Omental fat pad (tissue), 4 donors: ENCODE data around the gene ME3. TPM values are rescaled to one million over a fixed set of nuclear protein-coding genes. Genes with fewer than 3 reads are reported as not detected.

ENCODE experiments used
- ATAC-seq: fragments of 150-250 bp; one replicate; pipeline ENCODE4 v1.9.1; 2016; ENCODE audit warnings: mild to moderate bottlenecking, moderate library complexity; ENCODE audit not compliant: low FRiP score
- DNase-seq: peaks from one replicate; pipeline ENCODE4 v3.0.0-alpha.2; 2019; ENCODE audit warnings: low spot score
- total RNA-seq, 4 donors: library from RNA; depleted of rRNA; stranded (reverse); fragments of >200 nt; gene quantifications; one replicate each; pipeline ENCODE4 v1.1.0, GENCODE V29; 2016
- TF ChIP-seq, protein P1 (sequence below), 3 donors: fragments of 450-650 bp; IDR thresholded peaks; one replicate each; pipeline ENCODE4 v1.5.1; 2016 to 2017; ENCODE audit warnings: antibody characterized with exemption in 3 of 3, mild to moderate bottlenecking in 3 of 3, moderate library complexity in 2 of 3

The ME3 gene
- total RNA-seq, 4 donors from 2014 or later, result 28.4 to 93.0 (median 80.1) TPM

DNA sequence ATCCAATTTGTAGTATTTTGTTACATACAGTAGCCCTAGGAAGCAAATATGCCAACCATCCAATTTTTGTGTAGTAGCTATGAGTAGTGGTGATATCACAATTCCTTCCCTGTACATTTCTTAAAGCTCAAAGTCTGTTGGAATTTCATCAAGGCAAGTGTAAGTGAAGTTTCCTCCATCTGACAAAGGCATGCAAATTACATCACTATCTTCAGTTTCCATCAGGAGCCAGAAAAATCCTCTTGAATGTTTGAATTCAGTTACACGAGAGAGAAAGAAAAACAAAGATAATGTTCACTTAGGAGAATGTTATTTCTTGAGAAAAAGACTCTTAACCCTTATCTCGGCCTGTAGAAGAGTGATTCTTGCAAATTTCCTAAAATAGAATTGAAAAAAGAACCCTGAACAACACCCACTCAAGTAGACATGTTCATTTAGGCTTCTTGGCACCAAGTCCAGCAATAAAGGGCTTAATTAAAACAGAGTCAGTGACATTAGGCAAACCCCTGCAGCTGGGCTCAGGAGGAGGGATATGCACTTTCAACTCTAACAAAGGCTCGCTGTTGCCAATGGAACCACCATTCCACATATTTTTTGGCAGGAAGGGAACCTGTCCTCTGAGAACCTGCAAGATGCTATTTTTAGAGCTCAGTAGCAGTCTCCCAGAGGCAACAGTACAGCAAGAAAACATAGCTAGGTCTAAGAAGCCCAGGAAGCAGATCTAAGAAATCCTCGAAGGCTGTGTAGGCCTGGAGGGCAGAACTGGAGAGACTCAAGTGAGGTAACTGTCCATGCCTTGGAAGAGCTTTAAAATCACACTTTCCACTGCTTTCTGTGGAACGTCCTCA lies 153.1 kb downstream of the ME3 start:
- no peak for ATAC-seq
- no peak for DNase-seq

DNA sequence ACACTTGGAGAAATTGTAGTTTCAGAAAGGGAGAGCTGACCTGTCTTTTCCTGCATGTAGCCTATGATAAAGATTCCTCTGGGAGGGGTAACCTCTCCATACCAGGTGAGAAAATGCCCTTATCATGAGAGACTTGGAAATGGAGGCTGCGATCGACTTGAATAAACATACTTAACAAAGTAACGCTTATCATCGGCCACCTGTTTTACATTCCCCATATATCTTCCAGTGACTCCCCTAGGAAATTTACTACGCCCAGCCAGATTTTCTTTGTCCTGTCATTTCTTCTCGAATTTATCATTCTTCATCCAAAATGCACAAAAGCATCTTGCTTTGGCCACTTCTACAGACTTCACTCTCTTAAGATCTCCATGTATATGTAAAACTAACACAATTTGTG lies 154.2 kb downstream of the ME3 start:
- ATAC-seq (no peak), DNase-seq (no peak)
- TF ChIP-seq, protein P1, sequence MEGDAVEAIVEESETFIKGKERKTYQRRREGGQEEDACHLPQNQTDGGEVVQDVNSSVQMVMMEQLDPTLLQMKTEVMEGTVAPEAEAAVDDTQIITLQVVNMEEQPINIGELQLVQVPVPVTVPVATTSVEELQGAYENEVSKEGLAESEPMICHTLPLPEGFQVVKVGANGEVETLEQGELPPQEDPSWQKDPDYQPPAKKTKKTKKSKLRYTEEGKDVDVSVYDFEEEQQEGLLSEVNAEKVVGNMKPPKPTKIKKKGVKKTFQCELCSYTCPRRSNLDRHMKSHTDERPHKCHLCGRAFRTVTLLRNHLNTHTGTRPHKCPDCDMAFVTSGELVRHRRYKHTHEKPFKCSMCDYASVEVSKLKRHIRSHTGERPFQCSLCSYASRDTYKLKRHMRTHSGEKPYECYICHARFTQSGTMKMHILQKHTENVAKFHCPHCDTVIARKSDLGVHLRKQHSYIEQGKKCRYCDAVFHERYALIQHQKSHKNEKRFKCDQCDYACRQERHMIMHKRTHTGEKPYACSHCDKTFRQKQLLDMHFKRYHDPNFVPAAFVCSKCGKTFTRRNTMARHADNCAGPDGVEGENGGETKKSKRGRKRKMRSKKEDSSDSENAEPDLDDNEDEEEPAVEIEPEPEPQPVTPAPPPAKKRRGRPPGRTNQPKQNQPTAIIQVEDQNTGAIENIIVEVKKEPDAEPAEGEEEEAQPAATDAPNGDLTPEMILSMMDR (IDR thresholded peaks at IDR 0.05), result no peak

More for the DNA sequence above, 153.1 kb downstream of the ME3 start:
- TF ChIP-seq, protein P1 (IDR thresholded peaks at IDR 0.05), result no peak

DNA sequence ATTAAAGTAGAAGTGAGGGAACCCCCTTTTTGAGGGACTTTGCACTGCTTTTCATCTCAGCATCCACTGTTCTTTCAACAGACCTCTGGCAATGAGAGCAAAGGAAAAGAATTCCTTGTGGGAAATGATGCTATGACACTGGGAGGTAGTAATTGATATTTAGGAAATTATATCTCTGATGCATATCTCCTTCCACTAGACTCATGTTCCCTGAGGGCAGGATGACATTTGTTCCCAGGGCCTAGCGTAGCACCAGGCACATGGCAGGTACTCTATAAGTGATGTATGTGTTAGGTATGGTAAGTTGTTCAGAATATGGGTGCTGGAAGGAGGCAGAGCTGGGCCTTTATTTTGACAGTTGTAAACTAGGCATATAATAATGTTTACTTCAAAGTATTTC lies 154.9 kb downstream of the ME3 start:
- ATAC-seq, result no peak
- TF ChIP-seq, protein P1 (IDR thresholded peaks at IDR 0.05), result no peak
- no peak for DNase-seq

DNA sequence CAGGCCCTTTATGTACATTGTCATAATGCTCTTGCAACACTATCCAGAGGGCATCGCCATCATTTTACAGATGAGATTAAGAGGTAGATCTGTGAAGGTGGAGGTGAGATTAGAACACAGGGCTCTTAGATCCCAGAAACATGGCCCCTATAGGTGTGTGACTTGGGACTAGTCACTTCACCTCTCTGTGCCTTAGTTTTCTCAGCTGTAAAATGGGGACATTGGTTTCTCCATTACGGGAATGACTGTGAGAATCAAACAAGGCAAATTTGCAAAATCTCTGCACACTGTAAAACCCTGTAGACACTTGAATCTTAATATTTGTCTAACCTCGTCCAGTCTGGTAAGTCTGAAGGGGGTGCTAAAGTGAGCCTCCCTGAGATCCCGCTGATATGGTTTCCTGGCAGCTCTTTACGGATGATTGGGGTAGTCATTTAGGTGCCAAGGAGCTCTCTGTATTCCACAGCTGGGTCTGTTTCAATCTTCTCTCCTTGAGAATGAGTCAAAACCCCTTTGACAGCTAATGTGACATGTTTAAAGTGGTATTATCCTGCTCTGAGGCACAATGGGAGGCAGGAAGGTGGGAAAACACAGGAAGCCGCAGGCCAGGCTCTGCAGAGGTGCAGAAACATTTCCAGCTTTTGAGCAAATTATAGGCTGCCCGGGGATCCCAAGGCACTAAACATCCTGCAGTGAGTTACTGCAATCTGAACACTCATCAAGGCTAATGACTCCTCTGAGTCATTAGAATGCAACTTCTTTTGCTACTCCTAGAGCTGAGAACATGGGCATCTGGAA lies 156.9 kb downstream of the ME3 start:
- TF ChIP-seq, protein P1 (IDR thresholded peaks at IDR 0.05), result no peak
- no peak for DNase-seq
- ATAC-seq, result peak; percentile 69

DNA sequence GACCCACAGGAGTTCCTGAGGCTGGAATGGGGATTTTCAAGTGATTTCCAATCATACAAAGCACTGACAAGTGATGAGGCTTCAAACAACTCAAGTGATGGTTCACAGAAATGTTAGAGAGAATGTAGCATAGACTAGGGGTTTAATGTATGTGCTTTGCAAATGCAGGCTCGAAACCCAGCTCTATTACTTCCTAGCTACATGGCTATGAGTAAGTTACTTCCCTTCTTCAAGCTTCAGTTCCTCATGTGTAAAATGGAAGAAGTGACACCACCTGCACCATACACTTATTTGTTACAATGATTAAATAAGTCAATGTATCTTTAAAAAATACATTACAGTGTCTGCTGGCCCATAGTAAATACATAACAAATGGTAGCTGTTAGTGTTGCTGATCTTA lies 158.0 kb downstream of the ME3 start:
- ATAC-seq (no peak), DNase-seq (no peak)
- TF ChIP-seq, protein P1 (IDR thresholded peaks at IDR 0.05), result no peak

DNA sequence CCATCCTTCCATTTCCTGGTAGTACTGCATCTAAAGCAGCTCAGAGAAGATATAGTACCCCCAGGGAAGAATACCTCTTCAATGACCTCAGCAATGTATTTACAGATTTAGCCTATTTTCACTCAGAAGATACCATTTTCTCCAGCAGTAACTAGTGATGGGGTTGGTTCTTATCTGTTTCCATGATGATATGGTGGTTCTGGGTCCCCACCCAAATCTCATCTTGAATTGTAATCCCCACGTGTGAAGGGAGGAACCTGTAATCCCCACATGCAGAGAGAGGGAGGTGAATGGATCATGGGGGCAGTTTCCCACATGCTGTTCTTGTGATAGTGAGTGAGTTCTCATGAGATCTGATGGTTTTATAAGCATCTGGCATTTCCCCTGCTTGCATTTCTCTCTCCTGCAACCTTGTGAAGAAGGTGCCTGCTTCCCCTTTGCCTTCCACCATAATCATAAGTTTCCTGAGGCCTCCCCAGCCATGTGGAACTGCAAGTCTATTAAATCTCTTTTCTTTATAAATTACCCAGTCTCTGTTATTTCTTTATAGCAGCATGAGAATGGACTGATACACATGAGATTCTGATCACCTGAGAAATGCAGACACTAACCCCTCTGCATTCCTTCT lies 158.6 kb downstream of the ME3 start:
- ATAC-seq (no peak), DNase-seq (no peak)
- TF ChIP-seq, protein P1 (IDR thresholded peaks at IDR 0.05), result no peak
